SK-N-SH (cell line): ENCODE measurements around the gene CERS1.

ENCODE experiments used
- EP300 ChIP-seq, 2 experiments: IDR thresholded peaks; 2 replicates each; pipeline versions ENCODE4 v1.4.0 to v1.6.1; 2012; ENCODE audit warnings: borderline replicate concordance in 1 of 2, low read depth in 1 of 2, low read length in 1 of 2
- POLR2AphosphoS5 ChIP-seq: IDR thresholded peaks from 2 replicates; pipeline ENCODE4 v1.6.1; 2012; ENCODE audit warnings: low read depth, low read length
- RFX5 ChIP-seq: IDR thresholded peaks from 2 replicates; pipeline ENCODE4 v1.6.1; 2012; ENCODE audit warnings: mild to moderate bottlenecking, improper control_type of control experiment, low read length
- SIN3A ChIP-seq: IDR thresholded peaks from 2 replicates; pipeline ENCODE4 v1.6.1; 2012; ENCODE audit warnings: low read depth, mild to moderate bottlenecking, low read length, moderate library complexity, borderline replicate concordance
- ZBTB33 ChIP-seq: IDR thresholded peaks from 2 replicates; pipeline ENCODE4 v1.4.0; 2012; ENCODE audit warnings: low read depth, borderline replicate concordance
- TF ChIP-seq, protein P1 (sequence below): fragments of 200-600 bp; sonication (generic); IDR thresholded peaks from 2 replicates; pipeline ENCODE4 v1.6.1; 2017; ENCODE audit warnings: antibody characterized with exemption, mild to moderate bottlenecking, moderate library complexity

- TF ChIP-seq EP300 (IDR thresholded peaks at IDR 0.05; ENCODE audit: borderline replicate concordance in 1 of 2, low read depth in 1 of 2, low read length in 1 of 2) (no peak), ZBTB33 (no peak), SIN3A (no peak), POLR2AphosphoS5 (no peak), RFX5 (no peak)
- TF ChIP-seq, protein P1, sequence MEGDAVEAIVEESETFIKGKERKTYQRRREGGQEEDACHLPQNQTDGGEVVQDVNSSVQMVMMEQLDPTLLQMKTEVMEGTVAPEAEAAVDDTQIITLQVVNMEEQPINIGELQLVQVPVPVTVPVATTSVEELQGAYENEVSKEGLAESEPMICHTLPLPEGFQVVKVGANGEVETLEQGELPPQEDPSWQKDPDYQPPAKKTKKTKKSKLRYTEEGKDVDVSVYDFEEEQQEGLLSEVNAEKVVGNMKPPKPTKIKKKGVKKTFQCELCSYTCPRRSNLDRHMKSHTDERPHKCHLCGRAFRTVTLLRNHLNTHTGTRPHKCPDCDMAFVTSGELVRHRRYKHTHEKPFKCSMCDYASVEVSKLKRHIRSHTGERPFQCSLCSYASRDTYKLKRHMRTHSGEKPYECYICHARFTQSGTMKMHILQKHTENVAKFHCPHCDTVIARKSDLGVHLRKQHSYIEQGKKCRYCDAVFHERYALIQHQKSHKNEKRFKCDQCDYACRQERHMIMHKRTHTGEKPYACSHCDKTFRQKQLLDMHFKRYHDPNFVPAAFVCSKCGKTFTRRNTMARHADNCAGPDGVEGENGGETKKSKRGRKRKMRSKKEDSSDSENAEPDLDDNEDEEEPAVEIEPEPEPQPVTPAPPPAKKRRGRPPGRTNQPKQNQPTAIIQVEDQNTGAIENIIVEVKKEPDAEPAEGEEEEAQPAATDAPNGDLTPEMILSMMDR = no peak
Measured at GRCh38 chr19:18893587-18894253, 2.2 kb downstream of the CERS1 start.
